HCT116 (cell line): Measurements from ENCODE around the gene TEAD1. TPM values are rescaled to one million over a fixed set of nuclear protein-coding genes. Genes with fewer than 3 reads are reported as not detected.

Experiments
- ATAC-seq: fragments of 200-7000 bp; cut with Tn5 transposase; 2 replicates; pipeline ENCODE4 v1.9.1; 2020; ENCODE audit warnings: mild to moderate bottlenecking, moderate library complexity
- BruUV-seq: library from RNA; stranded (reverse); fragments of 400-500 nt; replicated peaks from 2 replicates; lab custom pipeline; 2021; lab: Mats Ljungman, UMichigan
- CTCF ChIA-PET: fragments of 300-600 bp; sonication (Branson Sonifier 250); formaldehyde crosslinking; loops from one replicate; lab custom pipeline; 2021; ENCODE audit warnings: antibody characterized with exemption; lab: Charles Lee
- POLR2A ChIA-PET: fragments of 300-600, 350-600 bp; sonication (Branson Sonifier 250); formaldehyde crosslinking; loops from one replicate; lab custom pipeline; 2021; ENCODE audit warnings: antibody characterized with exemption; lab: Charles Lee
- RAD21 ChIA-PET, 2 experiments: fragments of 300-600 bp; sonication (Branson Sonifier 250); formaldehyde crosslinking; loops; one replicate each; lab custom pipeline; 2023; ENCODE audit warnings: low total read pairs in 2 of 2; ENCODE audit not compliant: uncharacterized antibody in 2 of 2, unreplicated experiment in 2 of 2, low non-redundant PET in 1 of 2; lab: Charles Lee
- DNase-seq: peaks from one replicate; pipeline ENCODE4 v3.0.0-alpha.2; 2010; ENCODE audit warnings: low read depth, low spot score
- H2AFZ ChIP-seq: fragments of 200-600 bp; shearing (Covaris generic), sonication (generic); 2 replicates; pipeline ENCODE4 v1.6.1; 2017; ENCODE audit warnings: low read depth, mixed run types, mixed read lengths, antibody characterized with exemption, low read length; ENCODE audit not compliant: poor library complexity, severe bottlenecking
- H3K27ac ChIP-seq: 2 replicates; pipeline ENCODE4 v1.5.1; 2012; ENCODE audit warnings: low read depth, low read length
- H3K27me3 ChIP-seq: fragments of 200-600 bp; sonication (generic); 2 replicates; pipeline ENCODE4 v1.6.1; 2016; ENCODE audit warnings: mixed run types, low read length, mixed read lengths; ENCODE audit not compliant: insufficient read depth
- H3K36me3 ChIP-seq, 2 experiments: fragments of 200-500 bp in 1 of 2; fragments of 200-600 bp in 1 of 2; sonication (Bioruptor generic) in 1 of 2; sonication (generic) in 1 of 2; 2 replicates each; pipeline versions ENCODE4 v1.5.1 to v1.6.1; 2014 to 2016; ENCODE audit warnings: low read length in 2 of 2, inconsistent platforms in 1 of 2, mixed read lengths in 1 of 2, mixed run types in 1 of 2; ENCODE audit not compliant: insufficient read depth in 2 of 2, control insufficient read depth in 1 of 2
- H3K4me1 ChIP-seq, 2 experiments: fragments of 200-600 bp in 1 of 2; sonication (generic) in 1 of 2; 2 replicates each; pipeline versions ENCODE4 v1.5.1 to v1.6.1; 2012 to 2017; ENCODE audit warnings: low read length in 2 of 2, inconsistent platforms in 1 of 2, mild to moderate bottlenecking in 1 of 2, mixed read lengths in 1 of 2, mixed run types in 1 of 2, moderate library complexity in 1 of 2; ENCODE audit not compliant: insufficient read depth in 2 of 2, control insufficient read depth in 1 of 2
- H3K4me2 ChIP-seq: fragments of 200-600 bp; sonication (generic); 2 replicates; pipeline ENCODE4 v1.6.1; 2017; ENCODE audit warnings: mixed run types, low read length, mixed read lengths
- H3K4me3 ChIP-seq, 2 experiments: fragments of 200-600 bp in 1 of 2; sonication (generic) in 1 of 2; replicated peaks in 1 of 2; 2 replicates each; pipeline ENCODE4 v1.5.1; 2011 to 2016; ENCODE audit warnings: low read length in 2 of 2, control low read depth in 1 of 2, low read depth in 1 of 2, mild to moderate bottlenecking in 1 of 2, mixed read lengths in 1 of 2, mixed run types in 1 of 2
- H3K79me2 ChIP-seq: fragments of 200-600 bp; sonication (generic); 2 replicates; pipeline ENCODE4 v1.6.1; 2017; ENCODE audit warnings: mild to moderate bottlenecking, mixed run types, low read length, moderate library complexity, mixed read lengths; ENCODE audit not compliant: insufficient read depth
- H3K9ac ChIP-seq: fragments of 200-600 bp; sonication (generic); 2 replicates; pipeline ENCODE4 v1.6.1; 2016; ENCODE audit warnings: low read length, mixed read lengths
- H3K9me2 ChIP-seq: fragments of 200-600 bp; sonication (generic), shearing (Covaris generic); 2 replicates; pipeline ENCODE4 v1.6.1; 2017; ENCODE audit warnings: mixed run types, mild to moderate bottlenecking, moderate library complexity; ENCODE audit not compliant: insufficient read depth
- H3K9me3 ChIP-seq, 2 experiments: fragments of 200-500 bp in 1 of 2; fragments of 200-600 bp in 1 of 2; sonication (Bioruptor generic) in 1 of 2; sonication (generic) in 1 of 2; 2 replicates each; pipeline ENCODE4 v1.6.1; 2014 to 2017; ENCODE audit warnings: low read length in 2 of 2, mixed read lengths in 2 of 2, inconsistent platforms in 1 of 2, low read depth in 1 of 2, mild to moderate bottlenecking in 1 of 2, mixed run types in 1 of 2, moderate library complexity in 1 of 2; ENCODE audit not compliant: control insufficient read depth in 1 of 2, insufficient read depth in 1 of 2
- H4K20me1 ChIP-seq: fragments of 200-600 bp; sonication (generic), shearing (Covaris generic); 2 replicates; pipeline ENCODE4 v1.6.1; 2017; ENCODE audit warnings: mixed run types, mild to moderate bottlenecking, moderate library complexity; ENCODE audit not compliant: insufficient read depth
- REST ChIP-seq: IDR thresholded peaks from 2 replicates; pipeline ENCODE4 v1.6.1; 2012; ENCODE audit warnings: low read depth
- YY1 ChIP-seq: IDR thresholded peaks from 2 replicates; pipeline ENCODE4 v1.6.1; 2011; ENCODE audit warnings: low read length, low read depth, moderate library complexity, mild to moderate bottlenecking; ENCODE audit not compliant: insufficient replicate concordance; ENCODE audit errors: extremely low read depth
- ZFX ChIP-seq: fragments of 450-650 bp; IDR thresholded peaks from 2 replicates; pipeline ENCODE4 v1.6.1; 2017
- intact Hi-C: fragments of 100-400 bp; cut with micrococcal nuclease; formaldehyde crosslinking; loops from 2 replicates; pipeline ENCODE4 v1.10.0; 2022
- total RNA-seq: library from RNA; stranded (reverse); gene quantifications from one replicate; pipeline ENCODE4 v1.2.1, GENCODE V29; 2021; ENCODE audit not compliant: unreplicated experiment

The TEAD1 gene
- total RNA-seq, 1 experiment from 2014 or later, result 103 TPM

- Histone ChIP-seq H3K9me3 (no peaks in the 10 kb centered on the region), H3K27me3 (no peaks in the 10 kb centered on the region), H4K20me1 (no peaks in the 10 kb centered on the region), H3K4me2 (no peak overlapping the region), H3K27ac (0 out of 2 replicates have a peak overlapping the region, but pooled peaks have one; percentile 7), H2AFZ (no peak overlapping the region), H3K9ac (no peak overlapping the region), H3K4me3 (no peak overlapping the region), H3K36me3 (no peaks in the 10 kb centered on the region), H3K4me1 (peaks cover 48 to 63% of the 10 kb centered on the region in 2 experiments), H3K9me2 (no peaks in the 10 kb centered on the region), H3K79me2 (peaks cover 56% of the 10 kb centered on the region)
- CTCF ChIA-PET, result no interaction called here
- TF ChIP-seq YY1 (no peak), REST (no peak)
- POLR2A ChIA-PET, result no interaction called here
- ATAC-seq, result no peak
- DNase-seq, result no peak
- no TSS peak for BruUV-seq
- RAD21 ChIA-PET, result no interaction called here
- intact Hi-C loops, result no loop called here
Measured at GRCh38 chr11:12815931-12816494, 141.8 kb downstream of the TEAD1 start.

GRCh38 chr11:12817681-12818332 is 143.6 kb downstream of the TEAD1 start:
- H4K20me1 ChIP-seq, result no peaks in the 10 kb centered on the region

More at GRCh38 chr11:12817681-12818332, 143.6 kb downstream of the TEAD1 start:
- Histone ChIP-seq H3K27ac (no peak overlapping the region), H3K4me2 (no peak overlapping the region), H3K9me2 (no peaks in the 10 kb centered on the region), H3K9me3 (no peaks in the 10 kb centered on the region), H3K9ac (no peak overlapping the region), H3K4me1 (peaks cover 34 to 46% of the 10 kb centered on the region in 2 experiments), H2AFZ (no peak overlapping the region), H3K36me3 (no peaks in the 10 kb centered on the region), H3K79me2 (peaks cover 55% of the 10 kb centered on the region), H3K27me3 (no peaks in the 10 kb centered on the region), H3K4me3 (no peak overlapping the region)
- intact Hi-C loops, result no loop called here
- no peak for ATAC-seq
- ChIA-PET RAD21 (no interaction called here), CTCF (no interaction called here), POLR2A (no interaction called here)
- no peak for DNase-seq
- no TSS peak for BruUV-seq
- TF ChIP-seq ZFX, result no peak
